Left lung (tissue), 10 donors: Measurements from ENCODE around the gene ANKS1B. TPM values are rescaled to one million over a fixed set of nuclear protein-coding genes. Genes with fewer than 3 reads are reported as not detected.

ENCODE experiments used
- ATAC-seq: fragments of 200-7000 bp; cut with Tn5 transposase; one replicate; pipeline ENCODE4 v1.9.1; 2020; ENCODE audit warnings: moderate library complexity
- DNase-seq, 4 donors: peaks; one replicate each; pipeline ENCODE4 v3.0.0-alpha.2; 2013 to 2020
- H3K27ac ChIP-seq, 2 donors: fragments of 200-600 bp; sonication (generic) in 1 of 2; one replicate each; pipeline versions ENCODE4 v1.5.0 to v1.8.0; 2020 to 2021
- H3K27me3 ChIP-seq, 2 donors: fragments of 200-600 bp; sonication (generic) in 1 of 2; one replicate each; pipeline versions ENCODE4 v1.5.0 to v1.8.0; 2020 to 2021
- H3K36me3 ChIP-seq, 2 donors: fragments of 200-600 bp; sonication (generic) in 1 of 2; one replicate each; pipeline versions ENCODE4 v1.5.0 to v1.8.0; 2020 to 2021
- H3K4me1 ChIP-seq, 2 donors: fragments of 200-600 bp; one replicate each; pipeline ENCODE4 v1.8.0; 2021
- H3K4me3 ChIP-seq, 2 donors: fragments of 200-600 bp; sonication (generic) in 1 of 2; one replicate each; pipeline versions ENCODE4 v1.5.0 to v1.8.0; 2020 to 2021; ENCODE audit warnings: mild to moderate bottlenecking in 1 of 2
- H3K9me3 ChIP-seq, 2 donors: fragments of 200-600 bp; sonication (generic) in 1 of 2; one replicate each; pipeline versions ENCODE4 v1.5.0 to v1.8.0; 2020 to 2021
- CTCF ChIP-seq, 2 donors: fragments of 200-600 bp; sonication (generic) in 1 of 2; IDR thresholded peaks; one replicate each; pipeline versions ENCODE4 v1.5.0 to v1.8.0; 2021; ENCODE audit warnings: antibody characterized with exemption in 2 of 2
- intact Hi-C, 2 donors: fragments of 100-400 bp; cut with DNase I; formaldehyde crosslinking; loops; one replicate each; pipeline versions ENCODE4 v1.11.2 to v1.14.2; 2022
- polyA plus RNA-seq, 6 donors: library from polyadenylated mRNA; unstranded; fragments of 120-200 nt; gene quantifications; one replicate each; pipeline ENCODE4 v1.2.1, GENCODE V29; 2013; ENCODE audit not compliant: insufficient read length in 6 of 6
- total RNA-seq, 2 donors: library from RNA; stranded (reverse); fragmentation: NEBNext Ultra II Directional; extraction: Animal tissue kit (Norgen Biotek cat#: 25700); gene quantifications; one replicate each; pipeline ENCODE4 v1.2.1, GENCODE V29; 2021
- donor health status: DM: no; HTN: yes; CAD: no.
- donor health status: DM: no; HTN: no; CAD: no.

Gene ANKS1B
- total and polyA plus RNA-seq, 8 donors = 4.9 to 31.8 (median 14.9) TPM

- Histone ChIP-seq H3K4me1 (no peaks in the 10 kb centered on the region), H3K27me3 (no peaks in the 10 kb centered on the region), H3K4me3 (no peak overlapping the region), H3K36me3 (no peaks in the 10 kb centered on the region), H3K9me3 (no peaks in the 10 kb centered on the region), H3K27ac (no peak overlapping the region)
- no peak for TF ChIP-seq CTCF (IDR thresholded peaks at IDR 0.05)
- no peak for DNase-seq
- no peak for ATAC-seq
- intact Hi-C loops = no loop called here
Observed at GRCh38 chr12:99057670-99058069, 927.1 kb downstream of the ANKS1B start.

- intact Hi-C loops = no loop called here
Observed at GRCh38 chr12:99056186-99056585, 928.5 kb downstream of the ANKS1B start.

DNA sequence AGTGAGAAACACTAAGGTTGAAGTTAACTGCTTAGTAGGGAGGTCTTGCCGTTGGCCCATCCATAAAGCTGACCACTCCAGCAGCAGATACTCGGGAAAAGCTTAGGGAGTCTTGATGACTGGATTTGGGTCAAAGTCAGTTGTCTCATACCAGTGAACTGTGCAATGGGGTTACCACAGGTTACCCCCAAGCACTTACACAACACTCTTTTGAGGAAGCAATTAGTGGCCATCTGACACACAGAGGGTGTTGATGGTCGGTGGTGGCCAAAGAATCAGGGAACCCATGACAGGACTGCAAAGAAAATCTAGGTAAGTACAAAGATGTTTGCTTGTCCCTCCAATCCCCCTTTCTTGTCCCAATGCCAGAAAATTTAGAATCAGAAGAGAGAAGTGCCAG, 929.4 kb downstream of the ANKS1B start:
- DNase-seq (no peak), ATAC-seq (no peak)
- intact Hi-C loops = no loop called here
- Histone ChIP-seq H3K36me3 (no peaks in the 10 kb centered on the region), H3K9me3 (no peaks in the 10 kb centered on the region), H3K27ac (no peak overlapping the region), H3K27me3 (no peaks in the 10 kb centered on the region), H3K4me3 (no peak overlapping the region), H3K4me1 (no peaks in the 10 kb centered on the region)
- no peak for TF ChIP-seq CTCF (IDR thresholded peaks at IDR 0.05)

More at GRCh38 chr12:99056186-99056585, 928.5 kb downstream of the ANKS1B start:
- no peak for ATAC-seq
- Histone ChIP-seq H3K4me3 (no peak overlapping the region), H3K9me3 (no peaks in the 10 kb centered on the region), H3K36me3 (no peaks in the 10 kb centered on the region), H3K27me3 (no peaks in the 10 kb centered on the region), H3K4me1 (no peaks in the 10 kb centered on the region), H3K27ac (no peak overlapping the region)
- TF ChIP-seq CTCF (IDR thresholded peaks at IDR 0.05) = no peak
- no peak for DNase-seq

GRCh38 chr12:99054601-99055128, 930.1 kb downstream of the ANKS1B start:
- no peaks in the 10 kb centered on the region for H3K27me3 ChIP-seq
- ATAC-seq (no peak), DNase-seq (no peak)
- intact Hi-C loops = no loop called here
- H3K4me3 ChIP-seq = no peak overlapping the region
- H3K27ac ChIP-seq = no peak overlapping the region
- no peaks in the 10 kb centered on the region for H3K36me3 ChIP-seq
- H3K9me3 ChIP-seq = no peaks in the 10 kb centered on the region
- no peak for TF ChIP-seq CTCF (IDR thresholded peaks at IDR 0.05)
- H3K4me1 ChIP-seq = no peaks in the 10 kb centered on the region

- no peaks in the 10 kb centered on the region for H3K36me3 ChIP-seq
- no peaks in the 10 kb centered on the region for H3K27me3 ChIP-seq
- no peak overlapping the region for H3K4me3 ChIP-seq
- DNase-seq = no peak
- no peaks in the 10 kb centered on the region for H3K4me1 ChIP-seq
- intact Hi-C loops = no loop called here
- no peak for TF ChIP-seq CTCF (IDR thresholded peaks at IDR 0.05)
- no peak for ATAC-seq
- no peak overlapping the region for H3K27ac ChIP-seq
- H3K9me3 ChIP-seq = no peaks in the 10 kb centered on the region
Observed at GRCh38 chr12:99053616-99054362, 930.9 kb downstream of the ANKS1B start.
